HG03095 (cell line): ENCODE results near the gene CFAP20DC.
"Not testable (repeated sequence)": the region's sequence is repeated elsewhere in the genome, so short reads cannot be mapped to it uniquely, and the experiment has no call there.

Experiments
- ATAC-seq: cut with Tn5 transposase; IDR thresholded peaks from one replicate; pipeline ENCODE4 v1.9.1; 2021; ENCODE audit warnings: moderate library complexity; ENCODE audit not compliant: unreplicated experiment

Gene CFAP20DC

GRCh38 chr3:59049671-59050331 lies at the start of gene CFAP20DC:
TSS of gene CFAP20DC (minus strand) at chr3:59050025. CDS start at chr3:59049631, 394 bp downstream.
- ATAC-seq = peak; percentile 100

- ATAC-seq = not testable (repeated sequence)
Observed at GRCh38 chr3:59098516-59098915, 48.7 kb upstream of the CFAP20DC start.

DNA sequence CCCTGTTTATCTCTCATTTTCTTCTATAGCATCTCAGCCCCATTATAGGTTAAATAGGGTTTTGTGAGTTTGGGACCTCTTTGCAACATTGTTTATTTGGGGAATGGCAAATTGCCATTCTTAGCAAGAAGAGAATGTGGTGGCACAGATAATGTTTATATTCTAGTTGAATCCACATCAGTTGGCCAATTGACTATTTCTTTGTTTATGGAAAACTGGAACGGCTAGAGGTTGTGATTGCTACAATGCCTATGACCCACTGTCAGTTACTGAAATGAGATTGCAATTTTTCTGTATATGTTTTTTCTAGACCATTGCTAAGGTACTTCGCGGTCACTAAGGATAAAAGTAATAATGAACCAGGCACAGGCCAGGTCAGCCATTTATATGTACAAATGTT lies 44.6 kb upstream of the CFAP20DC start:
- ATAC-seq = no peak

DNA sequence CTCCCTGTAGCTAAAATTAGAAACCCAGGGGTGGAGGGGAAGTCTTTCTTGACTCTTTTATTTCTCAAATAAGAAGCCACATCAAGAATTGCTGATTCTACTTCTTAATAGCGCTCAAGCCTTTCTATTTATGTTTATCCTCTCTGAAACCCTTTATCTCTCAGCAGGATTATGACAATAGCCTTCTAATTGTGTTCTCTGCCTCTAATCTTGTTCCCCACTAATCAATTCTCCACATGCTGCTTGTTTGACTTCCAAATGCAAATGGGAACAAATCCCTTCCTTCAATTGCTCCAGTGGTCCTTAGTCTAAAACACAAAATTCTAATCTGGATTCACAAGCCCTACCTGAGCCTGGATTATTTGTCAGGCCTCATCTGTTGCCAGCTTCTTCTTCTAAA lies 43.7 kb upstream of the CFAP20DC start:
- ATAC-seq = no peak

DNA sequence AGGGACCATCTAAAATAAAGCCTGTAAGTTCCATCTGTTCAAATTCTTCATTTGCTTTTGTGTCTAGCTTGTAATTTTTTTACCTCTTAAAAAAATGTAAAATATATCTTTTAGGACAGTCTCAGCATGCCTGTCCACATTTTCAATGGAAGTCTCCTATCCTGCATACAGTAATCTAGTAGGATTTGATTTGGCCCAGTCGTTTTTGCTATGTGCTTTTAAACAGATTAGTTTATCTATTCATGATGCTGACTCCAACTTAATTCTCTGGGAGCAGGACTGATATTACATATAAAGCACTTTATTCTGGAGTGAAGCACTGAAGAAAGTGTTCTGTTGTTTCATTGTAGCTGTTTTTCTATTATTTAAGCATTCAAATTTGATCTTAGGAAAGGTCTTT lies 38.9 kb upstream of the CFAP20DC start:
- no peak for ATAC-seq

GRCh38 chr3:59085976-59086375 lies 36.2 kb upstream of the CFAP20DC start:
- ATAC-seq = no peak

DNA sequence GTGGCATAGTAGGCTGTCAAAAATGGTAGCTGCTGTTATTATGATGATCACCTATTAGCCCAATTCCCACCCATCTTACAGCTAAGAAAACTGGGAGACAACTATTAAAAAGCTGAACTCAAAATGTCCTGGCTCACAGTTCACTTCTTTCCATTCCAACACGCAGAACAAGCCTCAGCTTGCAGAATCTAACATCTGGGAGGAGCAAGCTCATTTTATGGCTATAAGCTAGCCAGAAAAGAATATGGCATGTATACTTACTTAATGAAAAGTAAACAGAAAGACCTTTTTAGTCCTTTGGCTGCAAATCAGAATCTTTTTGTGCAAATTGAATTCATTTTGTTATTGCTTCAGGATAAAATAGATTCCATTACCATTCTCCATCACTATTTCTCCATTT lies 34.8 kb upstream of the CFAP20DC start:
- no peak for ATAC-seq

- no peak for ATAC-seq
Observed at GRCh38 chr3:59082106-59082505, 32.3 kb upstream of the CFAP20DC start.

GRCh38 chr3:59081071-59081470 lies 31.2 kb upstream of the CFAP20DC start:
- ATAC-seq = no peak

DNA sequence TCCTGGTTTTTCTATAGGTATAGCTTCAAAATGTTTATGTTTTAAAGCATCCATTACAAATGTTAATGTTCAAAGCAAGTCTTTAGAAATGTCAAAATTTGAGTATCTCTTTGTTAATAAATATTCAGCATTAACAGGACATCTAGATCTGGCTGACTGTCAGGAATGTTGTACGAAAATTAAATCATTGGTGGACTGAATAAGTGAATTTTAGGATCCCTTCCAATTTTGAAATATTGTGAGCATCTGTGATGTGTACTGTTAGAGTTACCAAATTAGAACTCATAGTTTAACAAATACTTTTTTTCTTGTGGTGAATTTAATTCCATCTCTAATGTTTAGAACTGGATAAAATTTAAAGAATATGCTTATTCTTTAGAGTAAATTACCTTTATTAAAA lies 30.1 kb upstream of the CFAP20DC start:
- ATAC-seq = no peak

DNA sequence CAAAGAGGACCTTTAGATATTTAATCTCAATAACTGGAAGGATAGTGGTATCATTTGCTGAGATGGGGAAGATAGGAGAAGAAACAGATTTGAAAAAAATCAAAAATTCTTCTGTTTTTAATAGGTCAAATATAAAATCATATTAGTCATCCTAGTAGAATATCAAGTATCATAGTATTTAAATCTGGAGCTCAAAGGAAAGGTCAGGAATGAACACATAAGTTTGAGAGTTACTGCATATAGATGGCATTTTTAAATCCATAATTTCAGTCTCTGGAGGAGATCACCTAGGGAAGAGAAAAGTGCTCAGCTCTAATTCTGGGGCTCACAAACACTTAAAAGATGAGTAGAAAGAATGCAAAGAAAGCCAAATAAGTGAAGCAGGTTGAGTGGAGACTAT lies 24.9 kb upstream of the CFAP20DC start:
- no peak for ATAC-seq

GRCh38 chr3:59072681-59073080 lies 22.9 kb upstream of the CFAP20DC start:
- ATAC-seq = no peak

- no peak for ATAC-seq
Observed at GRCh38 chr3:59069838-59070237, 20.0 kb upstream of the CFAP20DC start.

- ATAC-seq = no peak
Observed at GRCh38 chr3:59065240-59065639, 15.4 kb upstream of the CFAP20DC start.

DNA sequence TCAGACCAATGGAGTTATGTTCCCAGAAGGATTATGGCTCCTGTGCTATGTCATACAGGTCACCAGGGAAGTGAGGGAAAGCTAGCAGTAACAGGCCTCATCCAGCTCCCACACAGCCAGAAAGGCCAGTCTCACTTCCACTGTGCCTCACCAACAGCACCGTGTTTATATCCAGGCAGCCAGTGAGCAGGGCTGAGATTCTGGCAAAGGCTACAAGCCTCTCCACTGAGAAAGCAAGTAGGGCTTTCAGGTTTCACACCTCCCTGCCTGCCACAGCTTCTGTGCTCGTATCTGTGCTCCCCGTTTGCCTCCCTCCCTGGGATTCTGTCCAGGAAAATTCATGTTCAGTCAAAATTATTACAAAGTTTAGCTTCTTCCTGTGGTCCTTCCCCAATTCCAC lies 14.9 kb upstream of the CFAP20DC start:
- no peak for ATAC-seq

DNA sequence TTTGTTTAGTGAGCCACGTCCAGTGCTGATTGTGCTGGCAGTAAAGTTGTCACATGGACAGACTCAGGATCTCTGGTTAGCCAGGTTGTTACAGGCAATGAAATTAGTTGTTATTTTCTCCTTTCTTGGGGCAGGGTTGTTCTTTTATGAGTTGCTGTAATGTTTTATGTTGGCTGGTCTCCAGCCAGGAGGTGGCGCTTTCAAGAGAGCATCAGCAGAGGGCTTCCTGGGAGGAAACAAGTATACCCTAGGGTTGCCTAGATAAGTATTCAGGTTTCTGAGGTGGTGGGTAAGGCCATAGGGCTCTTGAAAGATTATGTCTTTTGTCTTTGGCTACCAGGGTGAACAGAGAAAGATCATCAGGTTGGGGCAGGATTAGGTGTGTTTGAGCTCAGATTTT lies 14.5 kb upstream of the CFAP20DC start:
- ATAC-seq = no peak

- no peak for ATAC-seq
Observed at GRCh38 chr3:59056706-59057105, 6.9 kb upstream of the CFAP20DC start.

DNA sequence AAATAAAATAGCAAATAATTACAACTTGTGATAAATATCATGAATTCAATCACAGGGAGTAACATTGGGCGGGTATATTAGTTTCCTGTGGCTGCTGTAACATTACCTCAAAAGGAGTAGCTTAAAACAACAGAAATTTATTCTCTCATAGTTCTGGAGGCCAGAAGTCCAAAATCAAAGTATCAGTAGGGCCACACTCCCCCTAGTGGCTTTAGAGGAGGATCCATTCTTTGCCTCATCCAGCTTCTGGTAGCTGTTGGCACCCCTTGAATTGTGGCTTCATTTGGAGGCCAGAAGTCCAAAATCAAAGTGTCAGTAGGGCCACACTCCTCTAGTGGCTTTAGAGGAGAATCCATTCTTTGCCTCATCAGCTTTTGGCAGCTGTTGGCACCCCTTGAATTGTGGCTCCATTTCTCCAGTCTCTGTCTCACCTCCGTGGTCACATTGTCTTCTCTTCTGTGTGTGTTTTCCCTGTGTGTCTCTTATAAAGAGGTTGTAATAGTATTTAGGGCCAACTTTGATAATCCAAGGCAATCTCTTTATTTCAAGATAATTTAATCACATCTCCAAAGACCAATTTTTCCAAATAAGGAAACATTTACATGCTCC lies 3.1 kb upstream of the CFAP20DC start:
- ATAC-seq = no peak

- ATAC-seq = not testable (repeated sequence)
Observed at GRCh38 chr3:59050811-59051414, 1.1 kb upstream of the CFAP20DC start.

DNA sequence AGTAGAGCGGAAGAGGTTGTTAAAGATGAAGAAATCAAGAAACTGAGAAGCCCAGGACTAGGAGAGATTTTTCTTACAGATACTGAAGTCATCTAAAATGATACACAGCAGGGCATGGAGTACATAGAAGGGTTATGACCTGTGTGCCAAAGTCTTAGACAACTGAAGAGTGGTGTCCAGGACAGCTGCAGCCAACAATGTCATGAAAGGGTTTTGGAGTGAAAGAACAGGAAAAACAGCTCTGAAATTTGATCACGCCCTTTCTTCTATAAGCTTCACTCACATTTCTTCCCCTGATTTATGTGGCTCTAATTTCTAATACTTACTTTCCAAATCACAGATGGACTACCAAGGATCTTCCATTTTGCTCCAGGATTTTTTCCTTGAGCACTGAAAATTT lies 3.0 kb downstream of the CFAP20DC start:
- no peak for ATAC-seq

DNA sequence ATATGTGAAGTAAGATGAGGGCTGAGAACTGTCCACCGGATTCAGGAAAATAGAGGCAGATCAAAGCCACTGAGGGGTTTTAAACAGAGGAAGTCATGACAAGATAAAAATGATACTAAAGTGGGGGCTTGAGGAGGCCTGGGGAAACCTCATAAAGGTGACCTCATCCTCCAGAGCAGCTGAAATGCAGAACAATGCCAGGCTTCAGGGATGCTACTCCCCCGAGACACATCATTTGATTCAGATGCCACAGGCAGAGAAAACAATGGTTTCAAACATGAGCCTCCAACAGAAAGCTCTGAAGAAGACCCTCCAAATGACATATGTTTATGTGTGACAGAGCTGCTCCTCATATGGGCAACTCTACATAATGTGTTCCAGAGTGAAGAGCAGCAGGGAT lies 6.4 kb downstream of the CFAP20DC start:
- ATAC-seq = no peak

DNA sequence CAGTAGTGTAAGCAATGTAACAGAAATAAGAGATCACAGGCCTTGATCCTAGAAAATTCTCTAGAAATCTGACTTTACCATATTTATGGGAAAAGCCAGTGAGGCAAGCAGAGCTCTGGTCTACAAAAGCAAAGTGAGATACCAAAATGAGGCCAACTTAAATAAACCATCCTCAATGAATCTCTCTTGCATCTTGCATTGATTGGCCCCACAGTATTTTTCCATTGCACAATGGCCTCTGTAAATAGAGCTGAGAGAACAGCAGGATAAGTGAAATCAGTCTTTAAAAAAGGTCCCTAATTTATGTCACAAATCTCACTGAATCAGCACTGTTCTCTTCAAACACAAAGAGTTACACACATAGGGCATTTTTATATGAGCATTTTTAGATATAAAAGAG lies 8.9 kb downstream of the CFAP20DC start:
- ATAC-seq = no peak
